Fibroblast of the aortic adventitia (primary cell): Measurements from ENCODE around the gene DOCK2. TPM values are rescaled to one million over a fixed set of nuclear protein-coding genes. Genes with fewer than 3 reads are reported as not detected.

Experiments
- DNase-seq: peaks from one replicate; pipeline ENCODE4 v3.0.0-alpha.2; 2010; ENCODE audit warnings: low read depth
- H3K4me3 ChIP-seq: 2 replicates; pipeline ENCODE4 v1.5.1; 2011; ENCODE audit warnings: low read depth, mild to moderate bottlenecking, control low read depth, low read length, moderate library complexity
- total RNA-seq: library from RNA; depleted of rRNA; stranded (reverse); fragments of >200 nt; gene quantifications from 2 replicates; pipeline ENCODE4 v1.2.3, GENCODE V29; 2012; ENCODE audit warnings: low replicate concordance
- TF ChIP-seq, protein P1 (sequence below): IDR thresholded peaks from 2 replicates; pipeline ENCODE4 v1.5.1; 2011; ENCODE audit warnings: mild to moderate bottlenecking, low read length, control low read depth, inconsistent platforms; ENCODE audit not compliant: insufficient read depth

DOCK2 gene
- total RNA-seq, 1 donor = 4.6 TPM

- TF ChIP-seq, protein P1, sequence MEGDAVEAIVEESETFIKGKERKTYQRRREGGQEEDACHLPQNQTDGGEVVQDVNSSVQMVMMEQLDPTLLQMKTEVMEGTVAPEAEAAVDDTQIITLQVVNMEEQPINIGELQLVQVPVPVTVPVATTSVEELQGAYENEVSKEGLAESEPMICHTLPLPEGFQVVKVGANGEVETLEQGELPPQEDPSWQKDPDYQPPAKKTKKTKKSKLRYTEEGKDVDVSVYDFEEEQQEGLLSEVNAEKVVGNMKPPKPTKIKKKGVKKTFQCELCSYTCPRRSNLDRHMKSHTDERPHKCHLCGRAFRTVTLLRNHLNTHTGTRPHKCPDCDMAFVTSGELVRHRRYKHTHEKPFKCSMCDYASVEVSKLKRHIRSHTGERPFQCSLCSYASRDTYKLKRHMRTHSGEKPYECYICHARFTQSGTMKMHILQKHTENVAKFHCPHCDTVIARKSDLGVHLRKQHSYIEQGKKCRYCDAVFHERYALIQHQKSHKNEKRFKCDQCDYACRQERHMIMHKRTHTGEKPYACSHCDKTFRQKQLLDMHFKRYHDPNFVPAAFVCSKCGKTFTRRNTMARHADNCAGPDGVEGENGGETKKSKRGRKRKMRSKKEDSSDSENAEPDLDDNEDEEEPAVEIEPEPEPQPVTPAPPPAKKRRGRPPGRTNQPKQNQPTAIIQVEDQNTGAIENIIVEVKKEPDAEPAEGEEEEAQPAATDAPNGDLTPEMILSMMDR = no peak
- DNase-seq = no peak
- H3K4me3 ChIP-seq = no peak overlapping the region
Measured at GRCh38 chr5:169938439-169938838, 301.4 kb downstream of the DOCK2 start.

GRCh38 chr5:169939731-169940130, 302.7 kb downstream of the DOCK2 start:
- DNase-seq = no peak
- no peak overlapping the region for H3K4me3 ChIP-seq
- TF ChIP-seq, protein P1 = no peak

GRCh38 chr5:169941542-169941941, 304.5 kb downstream of the DOCK2 start:
- no peak for DNase-seq
- H3K4me3 ChIP-seq = no peak overlapping the region
- TF ChIP-seq, protein P1 = no peak

- TF ChIP-seq, protein P1 = no peak
- DNase-seq = no peak
- no peak overlapping the region for H3K4me3 ChIP-seq
Measured at GRCh38 chr5:169942181-169942580, 305.1 kb downstream of the DOCK2 start.

- DNase-seq = no peak
- TF ChIP-seq, protein P1 = no peak
- H3K4me3 ChIP-seq = no peak overlapping the region
Measured at GRCh38 chr5:169943026-169943425, 306.0 kb downstream of the DOCK2 start.

DNA sequence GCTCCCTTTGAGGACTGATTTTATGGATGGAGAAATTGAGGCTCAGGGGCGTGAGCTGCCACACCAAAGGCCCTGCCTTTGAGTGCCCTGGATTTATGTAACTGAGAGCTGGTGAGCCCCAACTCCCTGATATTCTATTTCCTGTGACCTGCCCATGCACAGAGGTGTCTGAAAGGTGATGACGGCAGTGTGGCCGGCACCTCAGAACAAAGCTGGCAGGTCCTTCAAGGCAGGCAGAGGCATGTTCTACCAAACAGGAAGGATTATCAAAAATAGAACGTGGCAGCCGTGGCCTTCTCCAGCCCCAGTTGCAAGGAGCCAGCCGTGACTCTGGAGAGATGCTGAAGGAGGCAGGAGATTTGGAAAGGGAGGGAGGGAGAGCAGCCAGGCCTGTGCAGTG, 307.0 kb downstream of the DOCK2 start:
- no peak overlapping the region for H3K4me3 ChIP-seq
- no peak for DNase-seq
- TF ChIP-seq, protein P1 = no peak
